Measurements from ENCODE around the gene SNAPC4. TPM values are rescaled to one million over a fixed set of nuclear protein-coding genes. Genes with fewer than 3 reads are reported as not detected.

The SNAPC4 gene
- polyA plus RNA-seq, 1 donor from 2014 or later, result 6.8 TPM

GRCh38 chr9:136394312-136395019 is 5.5 kb downstream of the SNAPC4 start:
- peaks cover 3% of the 10 kb centered on the region for H3K36me3 ChIP-seq (ENCODE audit: insufficient read depth, low read length)
- H3F3A ChIP-seq (ENCODE audit: insufficient read depth, low read length, poor library complexity, severe bottlenecking), result no peaks in the 10 kb centered on the region
- H4K20me1 ChIP-seq (ENCODE audit: insufficient read depth), result no peaks in the 10 kb centered on the region
- no peaks in the 10 kb centered on the region for H3K9me2 ChIP-seq (ENCODE audit: insufficient read depth, low read length)
- no peaks in the 10 kb centered on the region for H3K9me3 ChIP-seq (ENCODE audit: low read length)
- H3K27me3 ChIP-seq (ENCODE audit: insufficient read depth, low read depth, low read length), result no peaks in the 10 kb centered on the region
- no peak overlapping the region for H2AFZ ChIP-seq (ENCODE audit: low read depth, low read length)
- no peak for TF ChIP-seq TAF1 (IDR thresholded peaks at IDR 0.05; ENCODE audit: low read depth)
- TF ChIP-seq EZH2 (IDR thresholded peaks at IDR 0.05; ENCODE audit: borderline replicate concordance, insufficient read depth, low read length, poor library complexity, severe bottlenecking), result no peak
- TF ChIP-seq POLR2AphosphoS5 (IDR thresholded peaks at IDR 0.05), result no peak
- no peak overlapping the region for H3K4me3 ChIP-seq (ENCODE audit: low read length)
- no peak overlapping the region for H3K27ac ChIP-seq (ENCODE audit: low read length)
- no peak overlapping the region for H3K9ac ChIP-seq (ENCODE audit: low read length)
- H3K79me2 ChIP-seq (replicated peaks; ENCODE audit: insufficient read depth, low read length), result peaks cover 18% of the 10 kb centered on the region
- H3K4me2 ChIP-seq (ENCODE audit: low read length), result no peak overlapping the region

GRCh38 chr9:136393531-136393930 is 6.4 kb downstream of the SNAPC4 start:
- H3K27ac ChIP-seq (ENCODE audit: low read length), result no peak overlapping the region
- TF ChIP-seq POLR2AphosphoS5 (IDR thresholded peaks at IDR 0.05) (no peak), EP300 (conservative IDR thresholded peaks at IDR 0.05; ENCODE audit: poor library complexity, severe bottlenecking) (no peak), EZH2 (IDR thresholded peaks at IDR 0.05; ENCODE audit: borderline replicate concordance, insufficient read depth, low read length, poor library complexity, severe bottlenecking) (no peak), RAD21 (conservative IDR thresholded peaks at IDR 0.05) (no peak)
- TF ChIP-seq, protein P1, sequence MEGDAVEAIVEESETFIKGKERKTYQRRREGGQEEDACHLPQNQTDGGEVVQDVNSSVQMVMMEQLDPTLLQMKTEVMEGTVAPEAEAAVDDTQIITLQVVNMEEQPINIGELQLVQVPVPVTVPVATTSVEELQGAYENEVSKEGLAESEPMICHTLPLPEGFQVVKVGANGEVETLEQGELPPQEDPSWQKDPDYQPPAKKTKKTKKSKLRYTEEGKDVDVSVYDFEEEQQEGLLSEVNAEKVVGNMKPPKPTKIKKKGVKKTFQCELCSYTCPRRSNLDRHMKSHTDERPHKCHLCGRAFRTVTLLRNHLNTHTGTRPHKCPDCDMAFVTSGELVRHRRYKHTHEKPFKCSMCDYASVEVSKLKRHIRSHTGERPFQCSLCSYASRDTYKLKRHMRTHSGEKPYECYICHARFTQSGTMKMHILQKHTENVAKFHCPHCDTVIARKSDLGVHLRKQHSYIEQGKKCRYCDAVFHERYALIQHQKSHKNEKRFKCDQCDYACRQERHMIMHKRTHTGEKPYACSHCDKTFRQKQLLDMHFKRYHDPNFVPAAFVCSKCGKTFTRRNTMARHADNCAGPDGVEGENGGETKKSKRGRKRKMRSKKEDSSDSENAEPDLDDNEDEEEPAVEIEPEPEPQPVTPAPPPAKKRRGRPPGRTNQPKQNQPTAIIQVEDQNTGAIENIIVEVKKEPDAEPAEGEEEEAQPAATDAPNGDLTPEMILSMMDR (IDR thresholded peaks at IDR 0.05; ENCODE audit: poor library complexity, severe bottlenecking), result no peak
- H3K79me2 ChIP-seq (replicated peaks; ENCODE audit: insufficient read depth, low read length), result peaks cover 8% of the 10 kb centered on the region
- H3K9me2 ChIP-seq (ENCODE audit: insufficient read depth, low read length), result no peaks in the 10 kb centered on the region
- H2AFZ ChIP-seq (ENCODE audit: low read depth, low read length), result no peak overlapping the region
- peaks cover under 1% of the 10 kb centered on the region for H3K36me3 ChIP-seq (ENCODE audit: insufficient read depth, low read length)
- no peak overlapping the region for H3K4me3 ChIP-seq (ENCODE audit: low read length)
- no peak overlapping the region for H3K4me2 ChIP-seq (ENCODE audit: low read length)
- no peaks in the 10 kb centered on the region for H4K20me1 ChIP-seq (ENCODE audit: insufficient read depth)
- H3K27me3 ChIP-seq (ENCODE audit: insufficient read depth, low read depth, low read length), result no peaks in the 10 kb centered on the region
- H3K9ac ChIP-seq (ENCODE audit: low read length), result no peak overlapping the region
- H3F3A ChIP-seq (ENCODE audit: insufficient read depth, low read length, poor library complexity, severe bottlenecking), result no peaks in the 10 kb centered on the region
- no peaks in the 10 kb centered on the region for H3K9me3 ChIP-seq (ENCODE audit: low read length)

- H3K9ac ChIP-seq (ENCODE audit: low read length), result no peak overlapping the region
- no peak overlapping the region for H3K4me3 ChIP-seq (ENCODE audit: low read length)
- H3K27me3 ChIP-seq (ENCODE audit: insufficient read depth, low read depth, low read length), result no peaks in the 10 kb centered on the region
- no peak overlapping the region for H3K27ac ChIP-seq (ENCODE audit: low read length)
- no peaks in the 10 kb centered on the region for H3K36me3 ChIP-seq (ENCODE audit: insufficient read depth, low read length)
- no peaks in the 10 kb centered on the region for H3F3A ChIP-seq (ENCODE audit: insufficient read depth, low read length, poor library complexity, severe bottlenecking)
- H3K79me2 ChIP-seq (replicated peaks; ENCODE audit: insufficient read depth, low read length), result peaks cover 1% of the 10 kb centered on the region
- H3K9me2 ChIP-seq (ENCODE audit: insufficient read depth, low read length), result no peaks in the 10 kb centered on the region
- no peaks in the 10 kb centered on the region for H4K20me1 ChIP-seq (ENCODE audit: insufficient read depth)
- H2AFZ ChIP-seq (ENCODE audit: low read depth, low read length), result no peak overlapping the region
- TF ChIP-seq EZH2 (IDR thresholded peaks at IDR 0.05; ENCODE audit: borderline replicate concordance, insufficient read depth, low read length, poor library complexity, severe bottlenecking) (no peak), TAF1 (IDR thresholded peaks at IDR 0.05; ENCODE audit: low read depth) (no peak), REST (IDR thresholded peaks at IDR 0.05; ENCODE audit: borderline replicate concordance) (no peak), POLR2AphosphoS5 (IDR thresholded peaks at IDR 0.05) (no peak), RAD21 (conservative IDR thresholded peaks at IDR 0.05) (no peak), EP300 (conservative IDR thresholded peaks at IDR 0.05; ENCODE audit: poor library complexity, severe bottlenecking) (no peak), SMC3 (conservative IDR thresholded peaks at IDR 0.05; ENCODE audit: poor library complexity) (no peak), MXI1 (conservative IDR thresholded peaks at IDR 0.05; ENCODE audit: poor library complexity, severe bottlenecking) (no peak)
- TF ChIP-seq, protein P1 (IDR thresholded peaks at IDR 0.05; ENCODE audit: poor library complexity, severe bottlenecking), result no peak
- H3K9me3 ChIP-seq (ENCODE audit: low read length), result no peaks in the 10 kb centered on the region
- no peak overlapping the region for H3K4me2 ChIP-seq (ENCODE audit: low read length)
Observed at GRCh38 chr9:136392538-136393449, 7.2 kb downstream of the SNAPC4 start.

All from neural cell (in vitro differentiated cells).